WTC11 (cell line): ENCODE measurements around the gene CDH1. TPM values are rescaled to one million over a fixed set of nuclear protein-coding genes. Genes with fewer than 3 reads are reported as not detected.

Experiments used
- ATAC-seq: fragments of 200-7000 bp; cut with Tn5 transposase; 2 replicates; pipeline ENCODE4 v1.10.0; 2021; ENCODE audit warnings: mild to moderate bottlenecking, moderate library complexity
- CTCF ChIA-PET: fragments of 300-600 bp; sonication (Branson Sonifier 250); formaldehyde crosslinking; loops from one replicate; lab custom pipeline; 2021; ENCODE audit warnings: antibody characterized with exemption; lab: Charles Lee
- POLR2A ChIA-PET: fragments of 350-600 bp; sonication (Branson Sonifier 250); formaldehyde crosslinking; loops from one replicate; lab custom pipeline; 2021; ENCODE audit warnings: antibody characterized with exemption; lab: Charles Lee
- DNase-seq: peaks from one replicate; pipeline ENCODE4 v3.0.0; 2021; ENCODE audit warnings: low spot score
- H3K27ac Mint-ChIP-seq: 2 replicates; pipeline ENCODE4 v1.8.0; 2021; ENCODE audit warnings: mixed read lengths
- H3K27me3 Mint-ChIP-seq: 2 replicates; pipeline ENCODE4 v1.8.0; 2021; ENCODE audit warnings: low read depth, mild to moderate bottlenecking, moderate library complexity, mixed read lengths
- H3K36me3 Mint-ChIP-seq: 2 replicates; pipeline ENCODE4 v1.8.0; 2021; ENCODE audit warnings: mixed read lengths
- H3K4me1 Mint-ChIP-seq: 2 replicates; pipeline ENCODE4 v1.8.0; 2022; ENCODE audit warnings: mixed read lengths
- H3K4me3 Mint-ChIP-seq: 2 replicates; pipeline ENCODE4 v1.8.0; 2021; ENCODE audit warnings: mild to moderate bottlenecking, moderate library complexity, mixed read lengths
- H3K9me3 Mint-ChIP-seq: 2 replicates; pipeline ENCODE4 v1.8.0; 2021; ENCODE audit warnings: mixed read lengths
- ATF2 ChIP-seq: sonication (generic); formaldehyde crosslinking; IDR thresholded peaks from 2 replicates; pipeline ENCODE4 v1.8.1; 2022; ENCODE audit warnings: low read depth, missing genetic modification reagents, borderline replicate concordance
- E2F5 ChIP-seq: sonication (generic); formaldehyde crosslinking; IDR thresholded peaks from 2 replicates; pipeline ENCODE4 v1.8.1; 2022; ENCODE audit warnings: mild to moderate bottlenecking, moderate library complexity, missing genetic modification reagents
- ETV6 ChIP-seq: sonication (generic); formaldehyde crosslinking; IDR thresholded peaks from 2 replicates; pipeline ENCODE4 v1.8.1; 2022; ENCODE audit warnings: mild to moderate bottlenecking, missing genetic modification reagents
- FOXK1 ChIP-seq: sonication (generic); formaldehyde crosslinking; IDR thresholded peaks from 2 replicates; pipeline ENCODE4 v1.8.0; 2022; ENCODE audit warnings: mild to moderate bottlenecking, moderate library complexity, missing genetic modification reagents
- FOXP4 ChIP-seq: sonication (generic); formaldehyde crosslinking; IDR thresholded peaks from 2 replicates; pipeline ENCODE4 v1.8.0; 2022; ENCODE audit warnings: mild to moderate bottlenecking, missing genetic modification reagents
- GABPB1 ChIP-seq: sonication (generic); formaldehyde crosslinking; IDR thresholded peaks from 2 replicates; pipeline ENCODE4 v1.8.1; 2023; ENCODE audit warnings: mild to moderate bottlenecking, missing genetic modification reagents
- GRHL2 ChIP-seq: fragments of 250-450 bp; sonication (Bioruptor Pico); IDR thresholded peaks from 2 replicates; pipeline ENCODE4 v1.8.0; 2022; ENCODE audit warnings: mild to moderate bottlenecking, moderate library complexity; ENCODE audit not compliant: insufficient replicate concordance, severe bottlenecking
- HMGA2 ChIP-seq: fragments of 250-450 bp; sonication (Bioruptor Pico); IDR thresholded peaks from 2 replicates; pipeline ENCODE4 v1.4.0; 2021; ENCODE audit warnings: mild to moderate bottlenecking, moderate library complexity
- JAZF1 ChIP-seq: fragments of 250-450 bp; sonication (Bioruptor Pico); IDR thresholded peaks from 2 replicates; pipeline ENCODE4 v1.9.0; 2021; ENCODE audit warnings: moderate library complexity, mild to moderate bottlenecking, inconsistent platforms
- MAX ChIP-seq: sonication (generic); formaldehyde crosslinking; IDR thresholded peaks from 2 replicates; pipeline ENCODE4 v1.8.0; 2022; ENCODE audit warnings: mild to moderate bottlenecking, missing genetic modification reagents
- RELA ChIP-seq: sonication (generic); formaldehyde crosslinking; IDR thresholded peaks from 2 replicates; pipeline ENCODE4 v1.8.1; 2022; ENCODE audit warnings: missing genetic modification reagents, mild to moderate bottlenecking, borderline replicate concordance
- RORB ChIP-seq: fragments of 250-450 bp; sonication (Bioruptor Pico); IDR thresholded peaks from 2 replicates; pipeline ENCODE4 v1.9.0; 2021; ENCODE audit warnings: mild to moderate bottlenecking
- SMAD3 ChIP-seq: sonication (generic); formaldehyde crosslinking; IDR thresholded peaks from 2 replicates; pipeline ENCODE4 v1.8.0; 2022; ENCODE audit warnings: missing genetic modification reagents, mild to moderate bottlenecking, borderline replicate concordance
- SP1 ChIP-seq: sonication (generic); formaldehyde crosslinking; conservative IDR thresholded peaks from 2 replicates; pipeline ENCODE4 v1.8.1; 2022; ENCODE audit warnings: missing genetic modification reagents
- STAT6 ChIP-seq: sonication (generic); formaldehyde crosslinking; conservative IDR thresholded peaks from 2 replicates; pipeline ENCODE4 v1.8.1; 2023; ENCODE audit warnings: mild to moderate bottlenecking, low read depth, missing genetic modification reagents, moderate library complexity
- TEAD4 ChIP-seq: sonication (generic); formaldehyde crosslinking; IDR thresholded peaks from 2 replicates; pipeline ENCODE4 v1.8.0; 2022; ENCODE audit warnings: mild to moderate bottlenecking, missing genetic modification reagents
- ZNF121 ChIP-seq: sonication (generic); formaldehyde crosslinking; IDR thresholded peaks from 2 replicates; pipeline ENCODE4 v1.8.0; 2023; ENCODE audit warnings: missing genetic modification reagents
- ZNF263 ChIP-seq: sonication (generic); formaldehyde crosslinking; IDR thresholded peaks from 2 replicates; pipeline ENCODE4 v1.8.1; 2022; ENCODE audit warnings: low read depth, mild to moderate bottlenecking, moderate library complexity, missing genetic modification reagents
- ZNF396 ChIP-seq: fragments of 250-450 bp; sonication (Bioruptor Pico); IDR thresholded peaks from 2 replicates; pipeline ENCODE4 v1.8.0; 2021; ENCODE audit warnings: mild to moderate bottlenecking, moderate library complexity, borderline replicate concordance
- ZSCAN18 ChIP-seq: fragments of 250-450 bp; sonication (Bioruptor Pico); IDR thresholded peaks from 2 replicates; pipeline ENCODE4 v2.1.2; 2022; ENCODE audit warnings: mild to moderate bottlenecking, moderate library complexity
- total RNA-seq: library from RNA; stranded (reverse); gene quantifications from 3 replicates; pipeline ENCODE4 v1.2.3, GENCODE V29; 2021

CDH1 gene
- total RNA-seq, 1 experiment from 2014 or later, result 278 TPM

- no peaks in the 10 kb centered on the region for H3K27me3 Mint-ChIP-seq
- ATAC-seq (peak; percentile 88), DNase-seq (peak; percentile 42)
- TF ChIP-seq GABPB1 (CRISPR knock-in tag) (no peak), ZNF121 (CRISPR knock-in tag) (peak; percentile 99), ETV6 (CRISPR knock-in tag) (peak; percentile 81), SP1 (CRISPR knock-in tag) (0 out of 2 replicates have a peak, but pooled peaks have one; percentile 37), RELA (no peak), FOXK1 (peak; percentile 72), MAX (CRISPR knock-in tag) (0 out of 2 replicates have a peak, but pooled peaks have one; percentile 50), TEAD4 (no peak), SMAD3 (CRISPR knock-in tag) (0 out of 2 replicates have a peak, but pooled peaks have one; percentile 19), ATF2 (CRISPR knock-in tag) (no peak)
- H3K9me3 Mint-ChIP-seq, result no peaks in the 10 kb centered on the region
- peaks cover 13% of the 10 kb centered on the region for H3K36me3 Mint-ChIP-seq
- H3K27ac Mint-ChIP-seq, result peak overlapping the region; percentile 99
- peaks cover 61% of the 10 kb centered on the region for H3K4me1 Mint-ChIP-seq
- H3K4me3 Mint-ChIP-seq, result peak overlapping the region; percentile 31
- CTCF ChIA-PET, result interaction anchor here (0.6 to 1.8 kb wide), 7 partner anchors 15 to 280 kb away, joined by 3 to 7 read pairs (median 3); no protein-coding TSS in a partner anchor
- POLR2A ChIA-PET, result interaction anchor here (1.2 kb wide), 1 partner anchor 42 kb away, joined by 3 read pairs; the partner anchor contains the start of gene CDH1
Measured at GRCh38 chr16:68778551-68779231, 41.6 kb downstream of the CDH1 start.

- H3K9me3 Mint-ChIP-seq, result no peaks in the 10 kb centered on the region
- CTCF ChIA-PET, result no interaction called here
- H3K27ac Mint-ChIP-seq, result peak overlapping the region; percentile 99
- POLR2A ChIA-PET, result no interaction called here
- H3K36me3 Mint-ChIP-seq, result peaks cover 16% of the 10 kb centered on the region
- ATAC-seq (no peak), DNase-seq (no peak)
- no peak overlapping the region for H3K4me3 Mint-ChIP-seq
- no peak for TF ChIP-seq JAZF1 (CRISPR knock-in tag)
- TF ChIP-seq E2F5 (CRISPR knock-in tag), result no peak
- TF ChIP-seq ZSCAN18 (CRISPR knock-in tag), result no peak
- no peak for TF ChIP-seq RORB (CRISPR knock-in tag)
- no peak for TF ChIP-seq HMGA2
- TF ChIP-seq GRHL2, result no peak
- no peak for TF ChIP-seq GABPB1 (CRISPR knock-in tag)
- TF ChIP-seq, all 79 proteins: peak for 0
- peaks cover 63% of the 10 kb centered on the region for H3K4me1 Mint-ChIP-seq
- H3K27me3 Mint-ChIP-seq, result no peaks in the 10 kb centered on the region
Measured at GRCh38 chr16:68779891-68780290, 42.8 kb downstream of the CDH1 start.

- no peak for ATAC-seq
- H3K36me3 Mint-ChIP-seq, result peaks cover 25% of the 10 kb centered on the region
- ChIA-PET CTCF (interaction anchor here (1.1 kb wide), 1 partner anchor 191 kb away, joined by 3 read pairs; no protein-coding TSS in a partner anchor), POLR2A (no interaction called here)
- H3K4me1 Mint-ChIP-seq, result peaks cover 57% of the 10 kb centered on the region
- H3K4me3 Mint-ChIP-seq, result no peak overlapping the region
- DNase-seq, result no peak
- no peaks in the 10 kb centered on the region for H3K27me3 Mint-ChIP-seq
- H3K27ac Mint-ChIP-seq, result peak overlapping the region; percentile 36; the same call in 1 of the 2 replicates
- no peaks in the 10 kb centered on the region for H3K9me3 Mint-ChIP-seq
- TF ChIP-seq ZNF263 (CRISPR knock-in tag), result no peak
- no peak for TF ChIP-seq FOXP4 (CRISPR knock-in tag)
- no peak for TF ChIP-seq ZNF396 (CRISPR knock-in tag)
- TF ChIP-seq STAT6 (CRISPR knock-in tag), result no peak
Measured at GRCh38 chr16:68781784-68782183, 44.7 kb downstream of the CDH1 start.
